ENCODE measurements around the gene RWDD3. TPM values are rescaled to one million over a fixed set of nuclear protein-coding genes. Genes with fewer than 3 reads are reported as not detected.
A peak's percentile ranks its signal among the peaks of the same experiment; 100 is the strongest.

Gene RWDD3
- total RNA-seq, 2 experiments from 2014 or later = 16.5 to 17.9 TPM

GRCh38 chr1:95216292-95216990, 17.6 kb upstream of the RWDD3 start:
- no peaks in the 10 kb centered on the region for H3K36me3 Mint-ChIP-seq (ENCODE audit: low read depth)
- no peaks in the 10 kb centered on the region for H3K9me3 Mint-ChIP-seq
- no peak for DNase-seq
- H3K4me1 Mint-ChIP-seq = peaks cover 7% of the 10 kb centered on the region
- no peak overlapping the region for H3K4me3 Mint-ChIP-seq
- H3K27ac Mint-ChIP-seq = no peak overlapping the region
- CTCF ChIA-PET = no interaction called here
- POLR2A ChIA-PET = interaction anchor here (1.4 kb wide), 1 partner anchor 17 kb away, joined by 3 read pairs; the partner anchor contains the start of gene RWDD3
- peaks cover 9% of the 10 kb centered on the region for H3K27me3 Mint-ChIP-seq

DNA sequence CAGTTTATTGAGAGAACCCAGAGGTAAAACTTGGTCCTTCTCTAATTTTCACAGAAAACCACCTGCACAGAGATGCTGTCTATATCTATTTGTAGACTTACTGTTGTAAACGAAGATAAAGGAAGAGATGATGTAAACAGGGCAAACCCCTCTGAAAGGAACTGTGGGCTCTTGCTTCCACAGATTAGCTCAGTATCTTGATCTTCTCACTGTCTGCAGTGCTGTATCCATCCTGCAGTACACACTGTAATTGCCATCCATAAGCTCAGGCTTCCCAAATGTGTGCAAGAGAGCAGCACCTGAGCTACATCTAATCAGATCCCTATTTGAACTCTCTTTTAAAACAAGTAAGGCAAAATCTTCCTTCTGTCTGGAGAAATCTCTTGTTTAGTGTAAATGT, 16.6 kb upstream of the RWDD3 start:
- no peak for DNase-seq
- Mint-ChIP-seq H3K4me3 (no peak overlapping the region), H3K4me1 (peaks cover 7% of the 10 kb centered on the region), H3K9me3 (no peaks in the 10 kb centered on the region), H3K27ac (no peak overlapping the region), H3K27me3 (peaks cover 9% of the 10 kb centered on the region), H3K36me3 (ENCODE audit: low read depth) (no peaks in the 10 kb centered on the region)
- POLR2A ChIA-PET = interaction anchor here (1.4 kb wide), 1 partner anchor 17 kb away, joined by 3 read pairs; the partner anchor contains the start of gene RWDD3
- CTCF ChIA-PET = no interaction called here

- Mint-ChIP-seq H3K4me3 (no peak overlapping the region), H3K9me3 (no peaks in the 10 kb centered on the region), H3K27ac (no peak overlapping the region), H3K36me3 (ENCODE audit: low read depth) (no peaks in the 10 kb centered on the region), H3K27me3 (peaks cover 9% of the 10 kb centered on the region), H3K4me1 (peaks cover 7% of the 10 kb centered on the region)
- CTCF ChIA-PET = no interaction called here
- POLR2A ChIA-PET = no interaction called here
- DNase-seq = no peak
These were observed 14.6 kb upstream of the RWDD3 start for GRCh38 chr1:95219407-95219806.

DNA sequence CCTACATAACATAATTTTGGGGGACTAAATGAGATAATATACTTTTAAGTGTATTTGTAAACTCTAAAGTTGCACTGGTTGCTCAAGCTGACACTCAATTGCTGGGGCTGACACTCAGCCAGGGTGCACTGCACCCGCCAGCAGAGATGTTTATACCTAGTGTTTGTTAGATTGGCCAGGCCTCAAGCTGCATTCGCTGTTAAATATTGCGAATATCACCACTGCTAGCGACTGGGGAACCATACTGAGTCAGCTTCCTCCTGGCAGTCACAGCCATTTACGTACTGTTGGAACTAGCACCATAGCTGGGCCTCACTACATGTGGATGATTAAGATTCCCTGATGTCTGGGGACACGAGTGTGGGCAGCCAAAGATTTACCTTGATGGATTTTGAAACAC, 12.7 kb upstream of the RWDD3 start:
- Mint-ChIP-seq H3K4me1 (peaks cover 7% of the 10 kb centered on the region), H3K27me3 (peaks cover 6% of the 10 kb centered on the region), H3K9me3 (no peaks in the 10 kb centered on the region), H3K4me3 (no peak overlapping the region), H3K36me3 (ENCODE audit: low read depth) (no peaks in the 10 kb centered on the region), H3K27ac (no peak overlapping the region)
- ChIA-PET CTCF (interaction anchor here (2.0 kb wide), 1 partner anchor 13 kb away, joined by 8 read pairs; the partner anchor contains the start of gene RWDD3), POLR2A (interaction anchor here (1.2 kb wide), 1 partner anchor 12 kb away, joined by 5 read pairs; the partner anchor contains the start of gene RWDD3)
- DNase-seq = no peak

DNA sequence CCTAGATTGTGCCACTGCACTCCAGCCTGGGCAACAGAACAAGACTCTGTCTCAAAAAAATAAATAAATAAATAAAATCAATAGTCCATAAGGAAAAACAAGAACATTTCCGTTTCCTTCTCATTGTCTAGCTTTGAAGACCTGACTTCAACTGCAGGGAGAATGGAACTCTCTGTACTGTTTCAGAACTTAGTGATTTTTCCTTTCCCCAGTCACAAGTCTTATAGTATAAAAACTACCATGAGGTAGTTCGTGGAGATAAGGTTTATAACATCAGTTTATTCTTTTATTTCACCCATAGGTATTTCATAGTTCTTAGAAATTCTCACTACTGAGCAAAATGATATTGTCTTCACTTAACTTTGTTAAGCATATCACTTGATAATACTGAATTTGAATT, 11.4 kb upstream of the RWDD3 start:
- Mint-ChIP-seq H3K27me3 (peaks cover 5% of the 10 kb centered on the region), H3K27ac (no peak overlapping the region), H3K36me3 (ENCODE audit: low read depth) (no peaks in the 10 kb centered on the region), H3K9me3 (no peaks in the 10 kb centered on the region), H3K4me3 (no peak overlapping the region), H3K4me1 (no peaks in the 10 kb centered on the region)
- CTCF ChIA-PET = interaction anchor here (0.6 to 2.0 kb wide), 3 partner anchors 11 to 179 kb away, joined by 3 to 20 read pairs (median 5); partner anchors contain the start of gene RWDD3
- POLR2A ChIA-PET = interaction anchor here (3.5 kb wide), 1 partner anchor 11 kb away, joined by 9 read pairs; the partner anchor contains the start of gene RWDD3
- no peak for DNase-seq

DNA sequence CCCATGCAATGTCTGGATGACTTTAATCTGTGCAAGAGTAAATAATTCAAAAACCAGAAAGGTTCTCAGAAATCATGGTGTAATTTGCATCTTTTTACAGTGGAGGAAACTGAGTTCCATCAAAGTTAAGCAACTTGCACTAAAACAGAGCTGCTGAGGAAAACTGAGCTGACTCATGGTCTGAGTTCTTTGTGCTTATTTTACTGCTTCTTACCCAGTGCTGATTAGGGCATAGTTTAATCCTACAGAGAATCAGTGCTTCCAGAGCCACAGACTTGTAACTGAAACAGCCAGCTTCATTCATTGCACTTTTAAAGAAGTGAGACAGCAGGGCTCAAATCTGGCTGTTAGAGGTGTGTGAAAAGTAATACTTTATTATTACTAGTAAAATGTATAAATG, 10.9 kb upstream of the RWDD3 start:
- no peaks in the 10 kb centered on the region for H3K9me3 Mint-ChIP-seq
- no peaks in the 10 kb centered on the region for H3K36me3 Mint-ChIP-seq (ENCODE audit: low read depth)
- H3K27ac Mint-ChIP-seq = no peak overlapping the region
- DNase-seq = no peak
- POLR2A ChIA-PET = interaction anchor here (3.5 kb wide), 1 partner anchor 11 kb away, joined by 9 read pairs; the partner anchor contains the start of gene RWDD3
- H3K27me3 Mint-ChIP-seq = peaks cover 5% of the 10 kb centered on the region
- CTCF ChIA-PET = interaction anchor here (0.6 to 2.0 kb wide), 4 partner anchors 11 to 1503 kb away, joined by 4 to 20 read pairs (median 4); partner anchors contain the start of gene RWDD3
- no peaks in the 10 kb centered on the region for H3K4me1 Mint-ChIP-seq
- H3K4me3 Mint-ChIP-seq = no peak overlapping the region

- DNase-seq = no peak
- POLR2A ChIA-PET = no interaction called here
- peaks cover 20% of the 10 kb centered on the region for H3K27me3 Mint-ChIP-seq
- H3K36me3 Mint-ChIP-seq (ENCODE audit: low read depth) = no peaks in the 10 kb centered on the region
- no peaks in the 10 kb centered on the region for H3K9me3 Mint-ChIP-seq
- no peak overlapping the region for H3K4me3 Mint-ChIP-seq
- no peak overlapping the region for H3K27ac Mint-ChIP-seq
- CTCF ChIA-PET = interaction anchor here (1.6 kb wide), 1 partner anchor 7 kb away, joined by 6 read pairs; the partner anchor contains the start of gene RWDD3
- no peaks in the 10 kb centered on the region for H3K4me1 Mint-ChIP-seq
These were observed 7.0 kb upstream of the RWDD3 start for GRCh38 chr1:95226781-95227660.

GRCh38 chr1:95229037-95229436, 5.0 kb upstream of the RWDD3 start:
- H3K27ac Mint-ChIP-seq = no peak overlapping the region
- POLR2A ChIA-PET = no interaction called here

DNA sequence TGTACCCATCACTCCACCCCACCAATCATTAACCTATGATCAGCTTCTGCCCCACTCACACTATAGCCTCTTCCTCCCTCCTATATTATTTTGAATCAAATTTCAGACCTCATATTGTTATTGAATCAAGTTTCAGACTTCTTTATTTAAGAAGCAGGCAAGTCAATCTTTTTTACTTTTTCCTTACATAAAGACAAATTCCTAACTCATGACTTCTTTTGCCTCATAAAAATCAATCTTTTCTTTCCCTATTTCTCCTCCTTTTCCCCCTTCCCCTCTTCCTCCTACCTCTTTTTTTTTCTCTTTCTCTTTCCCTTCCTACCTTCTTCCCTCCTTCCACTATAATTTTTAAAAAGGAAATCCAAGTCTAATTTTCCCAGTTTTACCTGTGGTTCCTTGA, 4.3 kb upstream of the RWDD3 start:
- Mint-ChIP-seq H3K27ac (no peak overlapping the region), H3K36me3 (ENCODE audit: low read depth) (peaks cover 3% of the 10 kb centered on the region), H3K27me3 (peaks cover 20% of the 10 kb centered on the region), H3K4me3 (no peak overlapping the region), H3K9me3 (no peaks in the 10 kb centered on the region), H3K4me1 (peaks cover 10% of the 10 kb centered on the region)
- CTCF ChIA-PET = no interaction called here
- DNase-seq = no peak
- POLR2A ChIA-PET = no interaction called here

More at GRCh38 chr1:95229037-95229436, 5.0 kb upstream of the RWDD3 start:
- Mint-ChIP-seq H3K27me3 (peaks cover 20% of the 10 kb centered on the region), H3K9me3 (no peaks in the 10 kb centered on the region), H3K36me3 (ENCODE audit: low read depth) (no peaks in the 10 kb centered on the region), H3K4me3 (no peak overlapping the region), H3K4me1 (peaks cover 7% of the 10 kb centered on the region)
- CTCF ChIA-PET = no interaction called here
- no peak for DNase-seq

GRCh38 chr1:95230256-95230655, 3.8 kb upstream of the RWDD3 start:
- no peak for DNase-seq
- ChIA-PET POLR2A (no interaction called here), CTCF (no interaction called here)
- Mint-ChIP-seq H3K27ac (no peak overlapping the region), H3K4me3 (no peak overlapping the region), H3K27me3 (peaks cover 20% of the 10 kb centered on the region), H3K36me3 (ENCODE audit: low read depth) (peaks cover 4% of the 10 kb centered on the region), H3K9me3 (no peaks in the 10 kb centered on the region), H3K4me1 (peaks cover 11% of the 10 kb centered on the region)

GRCh38 chr1:95230768-95231191, 3.2 kb upstream of the RWDD3 start:
- Mint-ChIP-seq H3K27me3 (peaks cover 20% of the 10 kb centered on the region), H3K4me1 (peaks cover 14% of the 10 kb centered on the region), H3K9me3 (no peaks in the 10 kb centered on the region), H3K4me3 (no peak overlapping the region), H3K36me3 (ENCODE audit: low read depth) (peaks cover 6% of the 10 kb centered on the region), H3K27ac (no peak overlapping the region)
- no peak for DNase-seq
- ChIA-PET POLR2A (no interaction called here), CTCF (no interaction called here)

DNA sequence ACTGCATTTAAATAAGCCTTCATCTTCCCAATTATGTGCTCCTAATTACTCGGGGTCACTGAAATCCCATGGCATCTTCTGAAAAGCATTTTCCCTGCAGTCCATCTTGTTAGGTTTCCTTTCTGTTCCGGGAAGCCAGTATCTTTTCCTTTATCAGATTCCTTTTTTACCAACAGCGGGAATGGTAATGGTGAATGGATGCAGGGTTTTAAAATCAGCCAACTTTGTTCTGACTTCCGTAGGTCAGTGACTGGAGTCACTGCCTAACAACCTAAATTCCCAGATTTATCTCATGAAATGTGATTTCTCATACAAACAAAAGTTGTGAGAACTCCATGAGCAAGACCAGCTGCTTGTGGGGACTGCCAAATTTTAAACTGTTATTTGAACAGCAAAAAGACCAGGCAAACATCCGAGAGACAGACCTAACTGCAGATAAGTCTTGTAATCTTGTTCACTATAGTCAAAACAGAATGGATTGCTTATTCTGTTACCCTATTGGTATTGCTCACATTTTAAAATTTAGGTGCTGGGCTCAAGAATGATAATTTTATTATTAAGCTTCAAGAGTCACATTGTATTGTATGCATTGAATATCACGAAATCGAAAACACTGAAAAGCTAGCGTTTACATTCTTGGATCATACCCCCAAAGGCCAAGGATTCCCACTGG, 1.2 kb upstream of the RWDD3 start:
- DNase-seq = no peak
- peak overlapping the region; percentile 70 for H3K4me3 Mint-ChIP-seq
- CTCF ChIA-PET = interaction anchor here (1.2 to 3.7 kb wide), 9 partner anchors 9 to 189 kb away, joined by 3 to 36 read pairs (median 18); partner anchors contain the start of genes ALG14 and TLCD4
- H3K27me3 Mint-ChIP-seq = peaks cover 18% of the 10 kb centered on the region
- no peaks in the 10 kb centered on the region for H3K9me3 Mint-ChIP-seq
- no peak overlapping the region for H3K27ac Mint-ChIP-seq
- H3K36me3 Mint-ChIP-seq (ENCODE audit: low read depth) = peaks cover 13% of the 10 kb centered on the region
- peaks cover 21% of the 10 kb centered on the region for H3K4me1 Mint-ChIP-seq
- POLR2A ChIA-PET = interaction anchor here (1.5 to 1.9 kb wide), 3 partner anchors 8 to 16 kb away, joined by 5 to 9 read pairs (median 7); no protein-coding TSS in a partner anchor
